A673 (cell line): ENCODE data around the gene BACE2. TPM values are rescaled to one million over a fixed set of nuclear protein-coding genes. Genes with fewer than 3 reads are reported as not detected.

Experiments
- BruUV-seq: library from RNA; stranded (reverse); fragments of 400-500 nt; replicated peaks from 2 replicates; lab custom pipeline; 2021; lab: Mats Ljungman, UMichigan
- CTCF ChIA-PET: fragments of 300-600 bp; sonication (Branson Sonifier 250); formaldehyde crosslinking; loops from one replicate; lab custom pipeline; 2022; ENCODE audit warnings: antibody characterized with exemption; lab: Charles Lee
- POLR2A ChIA-PET: fragments of 300-600 bp; sonication (Branson Sonifier 250); formaldehyde crosslinking; loops from one replicate; lab custom pipeline; 2022; ENCODE audit warnings: antibody characterized with exemption; ENCODE audit not compliant: low non-redundant PET; lab: Charles Lee
- DNase-seq: peaks from one replicate; pipeline ENCODE4 v3.0.0-alpha.2; 2015; ENCODE audit warnings: low spot score
- H3K27ac ChIP-seq: fragments of 200-600 bp; sonication (generic); 2 replicates; pipeline ENCODE4 v1.5.1; 2016; ENCODE audit warnings: mixed run types, low read depth, mild to moderate bottlenecking, mixed read lengths, antibody characterized with exemption, low read length; ENCODE audit not compliant: poor library complexity, severe bottlenecking
- H3K27me3 ChIP-seq: fragments of 200-600 bp; sonication (generic); replicated peaks from 2 replicates; pipeline ENCODE4 v1.6.1; 2017; ENCODE audit warnings: mixed run types, low read depth, mild to moderate bottlenecking, mixed read lengths, antibody characterized with exemption, low read length; ENCODE audit not compliant: insufficient read depth, poor library complexity
- H3K36me3 ChIP-seq: fragments of 200-600 bp; sonication (generic); 2 replicates; pipeline ENCODE4 v1.6.1; 2016; ENCODE audit warnings: mixed run types, mild to moderate bottlenecking, mixed read lengths, antibody characterized with exemption, low read length; ENCODE audit not compliant: insufficient read depth, poor library complexity, severe bottlenecking
- H3K4me1 ChIP-seq: fragments of 200-600 bp; sonication (generic); 2 replicates; pipeline ENCODE4 v1.6.1; 2017; ENCODE audit warnings: mixed run types, mild to moderate bottlenecking, mixed read lengths, antibody characterized with exemption, low read length; ENCODE audit not compliant: insufficient read depth, poor library complexity, severe bottlenecking
- H3K4me3 ChIP-seq: fragments of 200-600 bp; sonication (generic); 2 replicates; pipeline ENCODE4 v1.5.1; 2016; ENCODE audit warnings: low read depth, mixed run types, mild to moderate bottlenecking, mixed read lengths, low read length; ENCODE audit not compliant: poor library complexity, severe bottlenecking
- H3K9me3 ChIP-seq: fragments of 200-600 bp; sonication (generic); 2 replicates; pipeline ENCODE4 v1.6.1; 2016; ENCODE audit warnings: mixed run types, low read depth, mild to moderate bottlenecking, mixed read lengths, antibody characterized with exemption, low read length; ENCODE audit not compliant: poor library complexity, severe bottlenecking
- EZH2 ChIP-seq: fragments of 200-600 bp; sonication (generic); IDR thresholded peaks from 2 replicates; pipeline ENCODE4 v1.6.1; 2017; ENCODE audit warnings: borderline replicate concordance, low read depth, mild to moderate bottlenecking, mixed read lengths, antibody characterized with exemption, low read length; ENCODE audit not compliant: poor library complexity, severe bottlenecking
- intact Hi-C: fragments of 100-400 bp; cut with micrococcal nuclease; formaldehyde crosslinking; loops from one replicate; pipeline ENCODE4 v1.10.0; 2022; ENCODE audit not compliant: unreplicated experiment
- total RNA-seq: library from RNA; stranded (reverse); gene quantifications from 2 replicates; pipeline ENCODE4 v1.2.3, GENCODE V29; 2021
- TF ChIP-seq, protein P1 (sequence below): fragments of 300-800, 200-600 bp; sonication (generic); conservative IDR thresholded peaks from 2 replicates; pipeline ENCODE4 v1.5.1; 2017; ENCODE audit warnings: low read depth, mild to moderate bottlenecking, antibody characterized with exemption, low read length, moderate library complexity, mixed read lengths

Gene BACE2
- total RNA-seq, 1 experiment from 2014 or later: 6.9 TPM

GRCh38 chr21:41256771-41257702, 89.1 kb downstream of the BACE2 start:
- intact Hi-C loops: no loop called here
- no peak overlapping the region for H3K27ac ChIP-seq
- H3K4me1 ChIP-seq: no peaks in the 10 kb centered on the region
- H3K27me3 ChIP-seq: no peaks in the 10 kb centered on the region
- no peak overlapping the region for H3K4me3 ChIP-seq
- ChIA-PET CTCF (no interaction called here), POLR2A (no interaction called here)
- TF ChIP-seq EZH2: no peak
- TF ChIP-seq, protein P1, sequence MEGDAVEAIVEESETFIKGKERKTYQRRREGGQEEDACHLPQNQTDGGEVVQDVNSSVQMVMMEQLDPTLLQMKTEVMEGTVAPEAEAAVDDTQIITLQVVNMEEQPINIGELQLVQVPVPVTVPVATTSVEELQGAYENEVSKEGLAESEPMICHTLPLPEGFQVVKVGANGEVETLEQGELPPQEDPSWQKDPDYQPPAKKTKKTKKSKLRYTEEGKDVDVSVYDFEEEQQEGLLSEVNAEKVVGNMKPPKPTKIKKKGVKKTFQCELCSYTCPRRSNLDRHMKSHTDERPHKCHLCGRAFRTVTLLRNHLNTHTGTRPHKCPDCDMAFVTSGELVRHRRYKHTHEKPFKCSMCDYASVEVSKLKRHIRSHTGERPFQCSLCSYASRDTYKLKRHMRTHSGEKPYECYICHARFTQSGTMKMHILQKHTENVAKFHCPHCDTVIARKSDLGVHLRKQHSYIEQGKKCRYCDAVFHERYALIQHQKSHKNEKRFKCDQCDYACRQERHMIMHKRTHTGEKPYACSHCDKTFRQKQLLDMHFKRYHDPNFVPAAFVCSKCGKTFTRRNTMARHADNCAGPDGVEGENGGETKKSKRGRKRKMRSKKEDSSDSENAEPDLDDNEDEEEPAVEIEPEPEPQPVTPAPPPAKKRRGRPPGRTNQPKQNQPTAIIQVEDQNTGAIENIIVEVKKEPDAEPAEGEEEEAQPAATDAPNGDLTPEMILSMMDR: no peak
- BruUV-seq: no TSS peak
- no peaks in the 10 kb centered on the region for H3K36me3 ChIP-seq
- peaks cover 3% of the 10 kb centered on the region for H3K9me3 ChIP-seq
- no peak for DNase-seq

DNA sequence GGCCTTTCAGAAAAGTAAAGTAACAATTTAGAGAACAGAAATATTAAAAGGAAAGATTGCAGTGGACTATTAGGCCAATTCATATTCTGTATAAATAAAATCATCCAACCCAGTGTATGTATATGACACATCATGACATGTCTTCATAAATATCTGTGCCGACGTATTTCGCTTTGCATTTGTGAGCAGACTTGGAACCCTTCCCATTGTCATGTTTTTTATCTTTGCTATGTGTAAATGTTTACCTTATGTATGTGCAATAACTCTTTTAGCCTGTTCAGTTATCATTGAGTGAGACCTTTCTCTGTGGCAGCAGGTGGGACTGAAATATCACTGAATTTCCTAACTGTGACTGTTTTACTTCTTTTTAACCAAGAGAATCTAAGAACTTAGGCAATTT, 90.7 kb downstream of the BACE2 start:
- H3K27me3 ChIP-seq: no peaks in the 10 kb centered on the region
- ChIA-PET POLR2A (no interaction called here), CTCF (no interaction called here)
- H3K36me3 ChIP-seq: no peaks in the 10 kb centered on the region
- peaks cover 4% of the 10 kb centered on the region for H3K9me3 ChIP-seq
- no peak for TF ChIP-seq EZH2
- H3K4me1 ChIP-seq: no peaks in the 10 kb centered on the region
- H3K4me3 ChIP-seq: no peak overlapping the region
- no TSS peak for BruUV-seq
- intact Hi-C loops: no loop called here
- no peak overlapping the region for H3K27ac ChIP-seq
- no peak for DNase-seq

DNA sequence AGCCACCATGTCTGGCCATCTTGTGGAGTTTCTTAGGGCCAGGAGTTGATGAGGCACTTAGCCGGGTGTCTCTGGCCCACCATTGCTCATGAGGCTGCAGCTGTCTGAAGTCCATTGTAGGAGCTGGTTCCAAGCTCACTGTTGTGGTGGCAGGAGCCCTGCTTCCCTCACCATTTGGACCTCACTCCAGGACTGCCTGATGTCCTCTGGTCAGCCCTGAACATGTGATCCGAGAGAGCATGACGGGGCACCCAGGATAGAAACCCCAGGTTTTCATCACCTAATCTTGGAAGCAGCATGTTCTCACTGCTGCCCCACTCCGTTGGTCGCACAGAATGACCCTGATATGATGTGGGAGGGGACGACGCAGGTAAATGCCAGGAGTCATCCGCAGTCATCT, 92.5 kb downstream of the BACE2 start:
- CTCF ChIA-PET: no interaction called here
- Histone ChIP-seq H3K36me3 (no peaks in the 10 kb centered on the region), H3K27me3 (no peaks in the 10 kb centered on the region), H3K4me3 (no peak overlapping the region), H3K9me3 (peaks cover 7% of the 10 kb centered on the region), H3K27ac (no peak overlapping the region), H3K4me1 (no peaks in the 10 kb centered on the region)
- POLR2A ChIA-PET: no interaction called here
- no TSS peak for BruUV-seq
- no peak for TF ChIP-seq EZH2
- TF ChIP-seq, protein P1: no peak
- intact Hi-C loops: no loop called here
- DNase-seq: no peak
